GM18868 (cell line): ENCODE measurements around the gene RARG.
"Not testable (repeated sequence)": the region's sequence is repeated elsewhere in the genome, so short reads cannot be mapped to it uniquely, and the experiment has no call there.

Experiments used
- ATAC-seq: cut with Tn5 transposase; IDR thresholded peaks from one replicate; pipeline ENCODE4 v1.9.1; 2021; ENCODE audit warnings: mild to moderate bottlenecking, moderate library complexity; ENCODE audit not compliant: unreplicated experiment

Gene RARG

DNA sequence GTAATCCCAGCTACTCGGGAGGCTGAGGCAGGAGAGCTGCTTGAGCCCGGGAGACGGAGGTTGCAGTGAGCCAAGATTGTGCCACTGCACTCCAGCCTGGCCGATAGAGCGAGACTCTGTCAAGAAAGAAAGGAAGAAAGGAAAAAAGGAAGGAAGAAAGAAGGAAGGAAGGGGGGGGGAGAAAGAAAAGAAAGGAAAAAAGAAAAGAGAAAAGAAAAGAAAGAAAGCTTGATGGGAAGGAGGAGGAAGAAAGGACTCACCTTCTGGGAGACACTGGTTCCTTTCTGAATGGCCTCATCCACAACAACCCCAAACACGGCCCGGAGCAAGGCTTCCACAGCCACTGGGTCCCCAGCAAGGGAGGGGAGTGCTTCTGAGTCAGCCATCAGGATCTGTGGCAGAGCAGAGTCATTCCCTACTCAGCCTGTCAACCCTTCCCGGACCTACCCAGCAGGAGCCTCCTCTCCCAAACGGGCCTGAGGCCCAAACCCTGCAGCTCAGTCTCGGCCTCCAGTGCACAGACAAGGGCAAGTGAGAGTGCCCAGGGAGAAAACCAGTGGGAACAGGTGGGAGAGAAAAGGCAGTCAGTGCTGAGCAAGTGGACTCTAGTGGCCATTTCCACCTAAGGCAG lies 58.8 kb downstream of the RARG start:
- ATAC-seq: no peak

DNA sequence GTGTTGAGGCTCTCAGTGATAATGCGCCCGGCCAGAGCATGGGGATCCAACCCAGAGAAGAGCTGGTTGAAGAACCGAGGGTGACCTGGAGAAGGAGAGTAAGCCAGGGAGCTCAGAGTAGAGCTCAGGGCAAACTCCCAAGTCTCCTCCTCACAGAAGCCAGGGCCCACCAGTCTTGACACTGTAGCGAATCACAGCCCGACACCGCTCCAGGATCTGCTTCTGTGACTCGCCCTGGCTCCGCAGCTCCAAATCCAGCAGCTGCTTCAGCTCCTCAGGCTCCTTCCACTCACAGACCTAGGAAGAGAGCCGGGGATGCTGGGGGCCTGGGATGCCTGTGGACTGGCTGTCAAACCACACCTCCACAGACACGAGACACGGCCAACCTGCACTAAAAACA lies 59.7 kb downstream of the RARG start:
- ATAC-seq: no peak

DNA sequence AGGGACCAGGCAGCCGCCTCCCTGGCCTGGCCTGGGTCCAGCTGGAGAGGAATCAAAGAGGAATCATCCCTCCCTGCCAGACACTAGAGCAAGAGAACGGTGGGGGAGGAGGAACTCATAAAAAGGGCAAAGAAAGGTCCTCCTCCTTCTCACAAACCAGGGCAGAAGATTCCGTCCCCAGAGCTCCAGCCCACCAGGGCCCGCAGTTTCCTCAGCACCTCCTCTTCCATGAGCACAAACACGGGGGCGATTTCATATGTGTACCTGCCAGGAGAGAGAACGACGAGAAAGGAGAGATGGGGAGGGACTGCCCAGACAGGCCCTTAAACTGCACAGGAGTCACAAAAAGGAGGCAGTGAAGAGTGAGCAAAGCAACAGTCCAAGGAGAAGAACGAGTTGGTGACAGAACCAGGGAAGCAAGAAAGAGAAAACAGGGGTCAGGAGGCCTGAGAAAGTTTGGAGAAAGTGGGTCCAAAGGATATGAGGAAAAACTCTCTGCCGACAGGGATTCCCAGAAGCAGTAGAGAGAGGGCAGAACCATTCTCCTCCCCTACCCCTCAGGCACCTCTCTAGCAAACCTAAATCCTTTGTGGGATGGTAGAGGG lies 60.2 kb downstream of the RARG start:
- no peak for ATAC-seq

DNA sequence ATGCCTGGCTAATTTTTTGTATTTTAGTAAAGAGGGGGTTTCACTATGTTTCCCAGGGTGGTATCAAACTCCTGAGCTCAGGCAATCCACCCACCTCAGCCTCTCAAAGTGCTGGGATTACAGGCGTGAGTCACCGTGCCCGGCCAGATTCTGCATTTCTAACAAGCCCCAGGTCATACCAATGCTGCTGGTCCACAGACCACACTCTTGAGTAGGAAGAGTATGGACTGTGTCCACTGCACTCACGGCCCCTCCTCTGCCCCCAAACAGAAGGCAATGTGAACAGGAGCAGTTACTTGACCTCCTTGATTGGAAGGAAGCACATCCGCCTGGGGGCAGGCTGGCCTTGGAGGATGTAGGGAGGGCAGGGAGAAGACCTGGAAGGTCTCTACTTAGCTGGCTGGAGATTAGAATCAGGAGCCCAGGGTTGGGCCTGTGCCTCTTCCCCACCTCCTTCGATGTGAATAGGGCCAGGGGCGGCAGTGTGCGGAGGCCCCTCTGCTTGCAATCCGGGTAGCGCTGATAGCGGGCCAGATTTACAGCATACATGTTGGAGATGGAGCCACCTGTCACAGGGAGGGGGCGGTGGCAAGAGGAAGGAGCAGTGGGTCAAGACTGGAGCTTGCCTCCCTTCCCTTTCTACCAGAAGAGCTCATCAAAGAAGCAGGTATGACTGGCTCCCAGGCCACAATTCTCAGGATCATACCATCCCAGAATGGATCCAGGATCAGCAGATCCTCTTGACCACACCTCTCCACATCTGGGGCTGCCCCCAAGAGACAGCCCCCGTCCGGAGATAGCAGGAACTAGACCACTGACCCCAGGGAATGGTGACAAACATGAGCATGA lies 60.9 kb downstream of the RARG start:
- no peak for ATAC-seq

DNA sequence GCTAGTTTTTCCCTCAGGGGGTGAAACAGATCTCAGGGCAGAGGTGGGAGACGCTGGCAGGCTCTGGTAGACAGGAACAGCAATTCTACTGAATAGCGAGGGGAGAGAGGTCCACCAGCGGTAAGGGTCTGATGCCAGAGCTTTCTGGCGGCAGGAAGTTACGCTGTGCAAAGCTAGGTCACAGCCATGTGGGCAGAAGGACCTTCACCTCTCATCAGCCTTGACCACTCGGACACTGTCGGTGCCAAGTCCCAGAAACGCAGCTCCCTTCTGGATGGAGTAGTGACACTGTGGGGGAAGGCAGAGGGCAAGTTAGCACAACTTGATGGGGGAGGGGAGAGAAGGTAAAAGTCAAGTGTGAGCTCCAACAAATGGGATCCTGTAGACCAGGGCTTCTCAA lies 61.8 kb downstream of the RARG start:
- no peak for ATAC-seq

DNA sequence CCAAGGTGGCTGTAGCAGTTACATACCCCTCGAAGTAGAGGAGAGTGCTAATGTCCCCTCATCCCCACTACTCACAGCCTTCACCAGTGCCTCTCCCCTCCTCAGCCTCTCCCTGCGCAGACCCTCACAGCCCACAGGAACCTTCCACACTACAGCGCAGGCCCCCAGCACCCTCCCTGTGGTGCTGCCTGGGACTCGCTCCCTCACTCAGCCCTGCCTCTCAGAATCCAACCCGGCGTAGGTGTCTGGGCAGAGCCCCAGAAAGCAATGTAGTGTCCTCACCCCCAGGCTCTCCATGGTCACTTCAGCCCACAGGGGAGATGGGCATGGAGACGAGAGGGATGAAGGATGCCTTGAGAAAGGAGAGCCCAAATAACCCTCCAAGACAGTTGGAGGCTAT lies 62.4 kb downstream of the RARG start:
- ATAC-seq: no peak

DNA sequence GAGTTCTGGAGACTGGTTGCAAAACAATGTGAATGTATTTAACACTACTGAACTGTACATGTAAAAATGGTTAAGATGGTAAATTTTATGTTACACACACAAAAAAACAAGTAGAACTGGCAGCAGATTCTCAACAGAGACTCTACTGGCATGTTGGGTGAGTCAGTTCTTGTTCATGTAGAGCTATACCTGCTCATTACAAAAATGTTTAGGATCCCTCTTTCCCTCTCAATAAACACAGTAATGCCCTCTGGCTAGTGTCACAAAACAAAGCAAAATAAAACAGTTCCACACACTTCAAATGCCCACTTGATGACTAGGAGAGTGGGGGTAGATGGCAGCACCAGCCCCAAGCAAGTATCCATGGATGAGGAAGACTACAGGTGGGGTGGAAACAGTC lies 65.2 kb downstream of the RARG start:
- ATAC-seq: no peak

DNA sequence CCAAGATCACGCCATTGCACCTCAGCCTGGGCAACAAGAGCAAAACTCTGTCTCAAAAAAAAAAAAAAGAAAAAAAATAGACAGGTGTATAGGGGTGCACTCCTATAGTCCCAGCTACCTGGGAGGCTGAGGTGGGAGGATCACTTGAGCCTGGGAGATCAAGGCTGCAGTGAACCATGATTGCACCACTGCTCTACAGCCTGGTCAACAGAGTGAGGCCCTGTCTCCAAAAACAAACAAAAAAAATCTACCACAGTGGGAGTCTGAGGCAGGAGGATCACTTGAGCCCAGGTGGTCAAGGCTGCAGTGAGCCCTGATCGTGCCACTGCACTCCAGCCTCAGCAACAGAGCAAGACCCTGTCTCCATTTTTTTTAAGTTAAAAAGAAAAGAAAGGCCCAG lies 69.0 kb downstream of the RARG start:
- ATAC-seq: not testable (repeated sequence)

DNA sequence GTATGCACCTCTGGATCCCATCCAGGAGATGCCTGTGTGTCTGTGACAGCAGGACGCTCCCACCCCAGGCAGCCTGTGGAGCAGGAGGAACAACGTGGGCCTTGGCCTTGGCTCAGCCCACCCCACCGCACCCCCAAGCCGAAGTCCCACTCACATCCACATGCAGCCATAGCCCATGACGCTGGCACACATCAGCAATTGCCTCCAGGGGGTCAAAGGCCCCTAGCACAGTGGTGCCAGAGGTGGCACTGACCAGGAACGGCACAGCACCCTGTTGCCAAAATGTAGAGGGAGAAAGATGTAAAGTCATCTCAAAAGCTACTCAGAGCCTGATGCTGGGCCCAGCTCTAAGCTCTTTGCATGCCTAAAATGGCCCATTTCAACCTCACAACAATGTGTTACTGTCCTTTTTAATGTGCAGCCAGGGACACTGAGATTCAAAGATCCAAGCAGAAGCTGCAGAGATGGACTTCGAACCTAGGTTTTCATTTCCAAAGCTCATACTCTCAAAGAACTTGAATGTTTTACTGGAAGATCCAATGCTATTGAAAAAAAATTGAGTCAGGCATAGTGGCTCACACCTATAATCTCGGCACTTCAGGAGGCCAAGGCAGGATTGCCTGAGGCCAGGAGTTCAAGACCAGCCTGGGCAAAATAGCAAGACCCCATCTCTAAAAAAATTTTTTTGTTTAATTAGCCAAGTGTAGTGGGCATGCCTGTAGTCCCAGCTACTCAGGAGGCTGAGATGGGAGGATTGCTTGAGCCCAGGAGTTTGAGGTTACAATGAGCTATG lies 70.7 kb downstream of the RARG start:
- no peak for ATAC-seq

DNA sequence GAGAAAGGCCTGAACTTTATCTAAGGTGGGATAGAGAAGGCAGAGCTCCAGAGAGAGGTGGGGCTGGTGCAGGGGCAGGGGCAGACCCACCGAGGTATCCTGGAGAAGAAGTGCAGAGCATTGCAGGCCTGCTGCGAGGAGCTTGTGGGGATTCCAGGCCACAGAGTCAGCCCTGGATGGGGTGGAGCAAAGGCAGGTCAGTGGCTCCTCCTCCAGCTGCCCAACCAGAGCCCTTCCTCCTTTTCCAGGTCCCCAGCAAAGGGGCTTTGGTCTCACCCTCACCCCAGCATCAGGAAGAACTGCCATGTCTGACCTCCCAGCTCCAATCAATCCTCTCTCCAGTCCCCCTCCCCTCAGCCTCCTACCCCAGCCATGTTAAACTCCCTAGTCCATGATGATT lies 71.3 kb downstream of the RARG start:
- no peak for ATAC-seq
